GM20431 (cell line): ENCODE measurements around the gene ANKRD11.

ENCODE experiments used
- in situ Hi-C: fragments of 300-500 bp; cut with MseI, MboI; formaldehyde crosslinking; loops from one replicate; pipeline ENCODE4 v1.15.0; 2020; ENCODE audit warnings: low sequenced_read_pairs; ENCODE audit not compliant: unreplicated experiment

Gene ANKRD11

DNA sequence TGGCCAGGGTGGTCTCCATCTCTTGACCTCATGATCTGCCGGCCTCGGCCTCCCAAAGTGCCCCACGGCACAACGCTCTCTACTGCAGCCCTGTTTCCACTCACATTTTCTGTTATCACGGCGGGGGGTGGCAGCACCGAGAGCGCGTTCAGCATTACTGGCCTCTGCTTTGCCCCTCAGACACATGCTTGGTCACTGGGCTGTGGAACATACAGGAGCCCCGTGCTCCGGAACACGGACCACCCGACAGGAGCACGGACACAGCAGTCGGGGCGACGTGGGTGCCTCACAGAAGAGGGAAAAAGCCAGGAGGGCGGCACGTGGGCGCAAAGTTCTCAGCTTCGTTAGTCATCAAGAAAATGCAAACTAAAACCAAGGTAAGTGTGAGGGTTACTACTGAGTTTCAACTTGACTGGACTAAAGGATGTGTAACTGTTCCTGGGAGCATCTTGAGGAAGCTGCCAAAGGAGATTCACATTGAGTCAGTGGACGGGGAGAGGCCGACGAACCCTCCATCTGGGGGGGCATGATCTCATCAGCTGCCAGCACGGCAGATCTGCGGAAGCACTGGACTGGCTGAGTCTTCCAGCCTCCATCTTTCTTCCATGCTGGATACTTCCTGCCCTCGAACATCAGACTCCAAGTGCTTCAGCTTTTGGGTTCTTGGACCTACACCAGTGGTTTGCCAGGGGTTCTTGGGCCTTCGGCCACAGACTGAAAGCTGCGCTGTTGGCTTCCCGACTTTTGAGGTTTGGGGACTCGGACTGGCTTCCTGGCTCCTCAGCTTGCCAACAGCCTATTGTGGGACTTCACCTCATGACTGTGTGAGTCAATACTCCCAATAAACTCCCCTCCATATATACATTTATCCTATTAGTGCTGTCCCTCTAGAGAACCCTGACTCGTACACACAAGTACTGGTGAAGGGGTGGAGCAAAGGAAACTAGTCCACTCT, 166.0 kb downstream of the ANKRD11 start:
- in situ Hi-C loops: no loop called here

DNA sequence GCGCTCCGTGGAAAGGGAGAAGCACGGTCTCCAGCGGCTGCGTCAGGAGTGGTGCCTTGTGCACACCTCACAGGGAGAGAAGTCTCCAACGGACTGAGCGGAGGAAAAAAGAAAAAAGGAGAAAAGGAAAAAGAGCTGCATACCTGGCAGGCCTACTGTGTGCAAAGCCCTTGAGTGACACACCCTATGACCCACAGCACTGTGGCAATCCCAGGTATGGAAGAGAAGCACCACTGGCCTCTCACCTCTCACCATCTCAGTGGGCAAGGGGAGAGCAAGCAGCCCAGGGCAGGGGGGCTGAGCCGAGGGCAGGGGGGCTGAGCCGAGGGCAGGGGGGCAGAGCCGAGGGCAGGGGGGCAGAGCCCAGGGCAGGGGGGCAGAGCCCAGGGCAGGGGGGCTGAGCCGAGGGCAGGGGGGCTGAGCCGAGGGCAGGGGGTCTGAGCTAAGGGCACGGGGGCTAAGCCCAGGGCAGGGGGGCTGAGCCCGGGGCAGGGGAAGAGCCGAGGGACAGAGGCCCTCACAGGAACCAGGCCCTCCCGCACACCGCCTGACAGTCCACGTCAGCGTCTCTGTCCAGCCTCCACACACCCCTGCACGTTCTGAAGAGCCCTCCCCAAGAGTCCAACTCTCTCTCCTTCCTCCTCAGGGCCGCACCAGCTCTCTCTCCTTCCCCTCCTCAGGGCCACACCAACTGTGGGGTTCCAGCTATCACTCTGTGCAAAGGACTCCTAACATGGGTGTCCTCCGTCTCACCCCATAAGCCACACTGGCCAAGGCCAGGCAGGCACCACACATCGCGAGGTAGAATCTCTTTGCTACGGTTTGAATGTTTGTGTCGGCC, 167.0 kb downstream of the ANKRD11 start:
- in situ Hi-C loops: no loop called here

DNA sequence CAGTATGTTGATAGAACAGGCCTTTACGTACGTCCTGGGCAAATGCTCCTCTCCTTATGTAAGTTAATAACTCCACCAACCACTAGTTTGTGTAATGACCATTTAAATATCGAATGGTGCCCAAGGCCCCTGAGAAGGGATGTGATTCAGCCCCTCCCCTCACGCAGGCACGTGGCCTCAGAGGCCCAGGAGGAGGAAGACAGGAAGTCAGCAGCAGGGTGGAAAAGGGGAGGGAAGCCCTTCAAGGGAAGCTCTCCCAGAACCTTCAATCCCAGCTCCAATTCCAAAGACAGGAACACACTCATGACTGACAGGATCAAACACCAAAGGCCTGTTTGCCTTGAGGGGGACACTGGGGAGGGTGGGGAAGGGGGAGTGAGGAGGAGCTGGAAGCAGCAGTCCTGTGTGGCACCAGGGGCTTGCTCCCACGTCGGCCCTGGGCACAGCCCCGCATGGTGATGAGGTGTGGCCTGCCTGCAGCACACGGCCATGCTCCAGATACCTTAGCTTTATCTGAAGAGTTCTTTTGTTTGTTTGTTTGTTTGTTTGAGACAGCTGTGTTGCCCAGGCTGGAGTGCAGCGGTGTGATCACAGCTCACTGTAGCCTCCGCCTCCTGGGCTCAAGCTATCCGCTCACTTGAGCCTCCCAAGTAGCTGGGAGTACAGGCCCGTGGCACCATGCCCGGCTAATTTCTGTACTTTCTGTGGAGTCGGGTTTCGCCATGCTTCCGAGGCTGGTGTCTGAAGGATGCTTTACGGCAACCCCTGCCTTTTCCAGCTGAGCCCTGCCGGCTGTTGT, 167.8 kb downstream of the ANKRD11 start:
- in situ Hi-C loops: no loop called here

DNA sequence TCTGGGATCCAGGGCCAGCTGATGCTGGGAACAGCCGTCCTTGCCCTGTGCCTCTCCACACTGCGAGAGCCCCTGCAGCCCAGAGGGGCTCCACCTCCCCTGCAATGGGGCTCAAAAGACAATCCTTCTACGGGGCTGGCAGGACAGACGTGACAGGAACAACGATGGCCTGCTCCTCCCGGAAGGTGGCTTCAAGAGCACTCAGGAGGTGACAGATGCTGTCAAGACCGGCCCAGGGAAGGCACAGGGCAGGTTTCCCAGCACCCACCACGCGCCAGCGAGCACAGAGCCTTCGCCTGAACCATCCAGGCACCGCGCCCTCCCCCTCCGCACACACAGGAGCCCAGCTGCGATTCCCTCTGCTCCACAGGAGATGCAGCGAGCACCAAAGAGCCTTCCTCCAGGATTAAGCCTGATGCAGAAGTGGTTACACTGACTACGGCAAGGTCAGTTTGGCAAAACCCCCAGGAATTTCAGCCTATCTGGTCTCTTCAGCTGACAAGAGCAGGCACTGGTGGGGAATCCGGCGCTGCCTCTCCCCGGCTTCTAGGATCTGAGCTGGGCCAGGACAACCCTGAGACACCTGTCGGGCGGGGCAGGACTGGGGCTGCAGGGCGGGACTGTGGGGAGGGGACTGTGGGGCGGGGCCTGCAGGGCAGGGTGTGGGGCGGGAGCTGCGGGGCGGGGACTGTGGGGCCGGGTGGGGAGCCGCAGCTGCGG, 169.4 kb downstream of the ANKRD11 start:
- in situ Hi-C loops: no loop called here

DNA sequence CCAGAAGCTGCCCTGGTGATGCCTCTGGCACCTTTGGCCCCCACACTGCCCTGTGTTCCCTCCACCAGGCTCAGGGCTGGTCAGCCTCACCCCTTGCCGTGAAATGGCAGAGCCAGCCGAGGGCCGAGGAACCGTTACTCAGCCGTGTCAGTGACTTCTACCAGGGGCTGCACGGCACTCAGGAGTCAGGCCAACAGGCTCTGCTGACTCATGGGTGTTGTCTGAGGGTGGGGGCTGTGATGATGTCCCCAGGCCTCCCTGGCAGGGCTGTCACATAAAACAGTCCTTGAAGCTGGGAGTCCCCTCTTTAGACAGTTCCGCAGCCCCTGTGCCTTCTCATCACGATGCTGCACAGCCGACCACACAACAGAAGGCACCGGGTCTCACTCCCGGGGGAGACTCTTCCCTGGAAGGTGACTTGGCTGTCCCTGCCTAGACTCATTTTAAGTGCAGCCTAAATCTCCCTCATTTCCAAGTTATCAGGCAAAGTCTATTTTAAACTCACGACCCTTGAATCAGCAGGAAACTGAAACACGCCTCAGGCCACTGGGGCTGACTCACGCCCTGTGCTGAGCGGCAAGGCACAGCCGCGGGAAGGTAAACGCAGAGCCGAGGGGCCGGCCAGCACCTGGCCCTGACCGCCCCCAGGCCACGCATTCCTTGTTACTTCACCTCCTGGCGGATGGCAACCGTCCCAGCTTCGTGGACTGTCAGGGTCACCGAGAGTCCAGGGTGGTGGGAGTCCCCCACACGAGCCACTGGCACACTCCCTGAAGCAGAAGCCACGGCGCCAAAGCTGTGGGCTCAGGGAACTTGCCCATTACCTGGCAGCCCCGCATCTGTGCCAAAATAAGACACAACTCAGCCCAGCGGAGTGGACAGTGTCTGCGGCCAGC, 170.2 kb downstream of the ANKRD11 start:
- in situ Hi-C loops: no loop called here

DNA sequence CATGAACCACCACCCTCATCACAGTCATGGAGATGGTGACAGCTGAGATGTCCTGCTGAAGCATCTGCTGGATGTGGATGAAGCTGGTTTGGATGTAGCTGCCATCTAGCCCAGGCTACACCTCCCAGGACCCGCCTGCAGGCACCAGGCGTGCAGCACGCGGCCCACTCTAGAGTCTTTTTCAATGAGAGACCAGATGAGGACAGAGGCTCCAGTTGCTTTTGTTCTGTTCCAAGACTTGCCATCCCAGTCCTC, 170.8 kb downstream of the ANKRD11 start:
- in situ Hi-C loops: no loop called here

DNA sequence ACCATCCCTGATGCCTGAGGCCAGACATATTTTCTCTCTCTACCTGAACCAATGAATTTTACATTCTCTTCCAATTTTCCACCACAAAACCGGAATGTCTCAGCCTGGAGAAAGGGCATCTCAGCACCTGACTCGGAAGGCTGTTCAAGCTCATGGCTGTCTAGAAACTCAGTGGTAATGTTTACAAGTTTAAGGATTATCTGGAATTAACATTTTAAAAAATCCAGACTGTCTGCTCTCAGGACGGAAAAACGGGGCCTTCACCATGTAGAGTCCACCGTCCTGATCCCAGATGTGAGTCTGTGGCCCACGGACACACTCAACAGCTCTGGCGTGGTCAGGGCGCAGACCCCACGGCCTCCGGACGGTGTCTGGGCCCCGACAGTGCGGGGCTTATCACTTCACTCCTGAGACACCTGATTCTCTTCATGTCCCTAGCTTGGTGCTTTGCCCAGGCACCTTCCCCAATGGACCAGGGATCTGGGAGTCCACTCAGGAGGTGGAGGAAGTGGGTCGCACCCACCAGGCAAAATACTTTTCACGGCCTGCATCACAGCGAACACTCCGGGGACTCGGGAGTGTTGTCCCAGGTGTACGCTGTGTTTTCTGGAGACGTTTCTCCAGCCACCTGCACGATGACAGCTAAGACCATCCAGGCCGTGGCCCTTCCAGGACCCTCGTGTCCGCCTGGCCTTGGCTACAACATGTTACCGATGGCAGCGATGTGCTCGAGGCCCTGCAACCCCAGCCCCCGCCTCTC, 171.3 kb downstream of the ANKRD11 start:
- in situ Hi-C loops: no loop called here

DNA sequence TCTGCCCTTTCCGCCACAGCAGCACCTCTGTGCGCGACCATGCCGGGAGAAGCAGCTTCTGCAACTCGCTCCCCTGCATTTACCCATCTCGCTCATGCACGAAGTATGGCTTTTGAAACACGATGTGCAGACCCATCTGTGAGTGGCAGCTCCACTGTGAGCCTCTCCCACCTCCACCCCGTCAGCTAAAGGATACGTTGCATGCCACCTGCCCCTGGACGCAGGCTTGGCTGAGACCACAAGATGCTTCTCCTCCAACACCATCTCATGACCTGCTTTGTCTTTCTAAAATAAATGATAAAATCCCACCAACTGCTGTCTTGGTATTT, 172.0 kb downstream of the ANKRD11 start:
- in situ Hi-C loops: no loop called here

DNA sequence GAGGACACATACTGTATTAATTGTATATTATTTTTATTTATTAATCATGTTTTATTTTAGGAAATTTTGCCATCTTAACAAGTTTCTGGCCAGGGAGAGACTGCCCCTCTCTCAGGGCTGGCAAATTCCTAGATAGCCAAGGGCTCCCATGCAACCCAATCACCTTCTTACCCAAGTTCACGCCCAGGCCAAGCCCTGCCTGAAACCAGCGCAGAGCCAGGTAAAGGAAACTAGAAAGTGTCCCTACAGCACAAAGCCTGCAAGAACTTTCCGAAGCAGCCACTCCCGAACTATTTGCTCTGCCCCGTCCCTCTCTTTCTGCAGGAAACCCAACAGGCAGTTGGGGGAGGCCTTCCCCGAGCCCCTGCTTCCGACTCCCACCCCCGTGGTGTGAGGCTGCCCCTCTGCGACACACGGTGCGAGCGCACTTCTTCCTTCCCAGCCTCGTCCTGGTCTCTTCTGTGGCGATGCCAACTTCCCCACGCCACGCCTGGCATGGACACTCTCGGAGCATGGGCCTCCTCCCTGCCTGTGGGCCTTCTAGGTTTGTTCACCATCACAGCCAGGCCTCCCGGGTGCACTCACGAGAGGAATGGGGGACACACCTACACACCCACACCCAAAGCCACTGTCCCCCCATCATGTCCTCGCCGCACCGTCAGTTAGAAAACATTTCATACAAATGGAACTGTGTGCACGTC, 172.5 kb downstream of the ANKRD11 start:
- in situ Hi-C loops: no loop called here

DNA sequence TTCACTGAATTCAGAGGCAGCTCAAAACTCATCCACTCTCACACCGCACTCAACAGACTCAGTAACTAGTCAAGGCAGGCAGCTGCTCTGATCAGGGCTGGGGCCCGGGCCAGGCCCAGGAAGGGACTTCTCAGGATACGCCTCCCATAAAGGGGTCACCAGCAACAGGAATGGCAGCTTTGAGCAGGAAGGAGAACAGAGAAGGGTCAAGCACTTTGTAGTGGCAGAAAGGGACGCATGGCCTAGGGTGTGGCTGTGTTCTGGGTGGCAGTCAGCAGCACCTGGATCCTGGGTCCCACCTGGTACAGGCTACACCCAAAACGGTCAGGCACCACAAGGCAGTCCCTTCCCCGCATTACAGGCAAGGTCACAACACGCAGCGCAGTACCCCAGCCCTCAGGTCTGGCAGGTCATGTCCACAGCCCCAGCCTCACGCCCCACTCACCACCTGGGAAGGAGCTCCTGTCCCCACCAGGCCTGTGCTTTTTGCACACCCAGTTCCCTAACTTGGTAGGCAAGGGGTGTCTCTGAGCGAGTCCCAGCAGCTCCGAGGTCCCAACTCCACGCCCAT, 173.2 kb downstream of the ANKRD11 start:
- in situ Hi-C loops: no loop called here

DNA sequence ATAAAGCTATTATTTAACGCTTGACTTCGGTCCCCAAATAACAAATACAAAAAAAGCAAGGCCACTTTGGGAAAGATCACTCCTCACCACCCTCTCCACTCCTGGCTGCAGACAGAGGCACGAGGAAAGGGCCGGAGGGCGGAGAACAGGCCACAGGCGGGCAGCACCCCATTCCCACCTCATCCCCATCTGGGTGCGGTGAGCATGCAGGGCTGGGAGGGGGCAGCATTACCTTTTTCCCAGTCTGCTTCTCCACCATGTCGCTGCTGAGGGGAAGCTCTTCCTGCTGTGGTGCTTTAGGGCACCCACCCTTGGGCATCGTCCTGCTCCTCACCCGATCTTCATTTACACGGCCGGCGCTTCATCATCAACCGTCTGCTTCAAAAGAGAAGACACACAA, 173.7 kb downstream of the ANKRD11 start:
- in situ Hi-C loops: no loop called here

DNA sequence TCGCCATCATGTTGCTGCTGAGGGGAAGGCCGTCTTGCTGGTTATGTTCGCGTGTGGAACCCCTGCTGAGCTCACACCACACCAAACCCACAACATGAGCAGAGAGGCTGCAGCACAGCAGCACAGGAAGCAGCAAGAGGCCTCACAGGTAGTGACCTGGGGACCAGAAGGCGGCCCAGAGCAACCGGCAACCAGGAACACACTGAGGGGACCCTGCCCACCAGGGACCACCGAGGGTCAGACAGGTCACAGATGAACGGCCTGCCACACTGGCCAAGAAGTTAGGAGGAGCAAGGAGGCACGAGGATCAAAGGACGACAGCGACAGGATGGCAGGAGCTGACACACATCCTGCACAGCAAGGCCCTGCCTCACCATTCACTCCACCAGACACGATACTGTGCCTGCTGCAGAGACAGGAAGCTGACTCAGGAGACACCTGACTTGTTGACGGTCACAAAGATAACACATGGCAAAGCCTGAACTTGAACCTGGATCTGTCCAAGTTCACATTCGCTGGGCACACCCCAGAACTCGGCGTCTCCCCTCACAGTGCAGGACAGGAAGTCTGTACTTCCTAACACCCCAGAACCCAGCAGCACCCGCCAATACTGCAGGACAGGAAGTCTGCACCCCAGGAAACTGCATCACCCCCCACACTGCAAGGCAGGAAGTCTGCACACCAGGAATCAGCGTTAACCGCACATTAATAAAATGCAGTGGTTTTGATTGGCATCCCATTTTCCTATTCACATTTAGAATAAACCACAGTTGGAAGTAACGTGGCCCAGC, 174.4 kb downstream of the ANKRD11 start:
- in situ Hi-C loops: no loop called here

DNA sequence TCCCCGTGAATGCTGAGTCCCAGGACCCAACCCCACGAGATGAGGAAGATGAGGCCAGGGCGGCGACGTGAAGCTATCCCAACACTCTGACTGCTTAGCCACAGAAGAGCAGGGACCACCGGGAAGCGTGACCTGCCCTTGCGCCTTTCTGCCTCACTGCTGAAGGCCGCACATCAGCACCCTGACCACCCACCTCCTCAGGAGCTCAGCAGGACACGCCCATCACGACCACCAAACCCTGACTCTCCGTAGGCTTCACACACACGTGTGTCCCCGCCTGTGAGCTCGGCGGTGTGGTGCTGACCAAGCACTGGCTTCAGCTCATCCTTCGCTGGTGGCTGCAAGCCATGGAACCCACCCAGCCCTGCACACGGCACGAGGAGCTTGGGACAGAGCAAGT, 175.1 kb downstream of the ANKRD11 start:
- in situ Hi-C loops: no loop called here

DNA sequence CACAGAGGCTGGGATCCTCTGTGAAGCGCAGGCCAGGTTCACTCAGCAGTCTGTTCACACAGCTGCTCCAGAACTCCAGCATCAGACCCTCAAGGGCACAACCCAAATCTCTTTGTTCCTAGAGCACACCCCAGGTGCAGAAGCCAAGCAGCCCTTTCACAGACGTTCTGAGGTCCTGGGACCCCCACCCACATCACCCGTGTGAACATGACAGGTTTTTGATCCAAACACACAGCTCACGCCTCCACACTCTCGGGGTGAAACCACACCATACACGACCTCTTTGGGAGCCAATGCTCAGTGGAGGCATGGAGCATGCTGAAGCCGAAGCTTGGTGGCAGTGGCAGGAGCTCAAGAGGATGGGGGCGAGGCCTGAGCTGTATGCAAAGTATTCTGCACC, 175.5 kb downstream of the ANKRD11 start:
- in situ Hi-C loops: no loop called here

DNA sequence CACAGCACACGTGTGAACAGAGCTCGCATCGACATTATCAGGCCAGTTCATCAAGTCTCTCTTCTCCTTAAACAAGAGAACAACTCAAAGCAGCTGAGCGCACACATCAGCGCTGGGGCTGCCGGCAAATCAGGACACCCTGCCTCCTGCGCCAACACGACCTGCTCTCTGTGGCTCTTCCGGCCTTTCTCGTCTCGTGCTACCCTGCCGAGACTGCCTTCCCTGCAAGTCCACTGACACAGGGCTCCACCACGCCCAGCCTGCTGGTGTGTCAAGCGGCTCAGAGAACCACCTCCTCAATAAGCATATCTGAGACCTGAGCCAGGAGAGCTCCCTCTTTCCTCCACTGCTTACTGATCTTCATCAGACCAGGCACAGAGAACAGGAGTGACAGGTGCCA, 176.0 kb downstream of the ANKRD11 start:
- in situ Hi-C loops: no loop called here

DNA sequence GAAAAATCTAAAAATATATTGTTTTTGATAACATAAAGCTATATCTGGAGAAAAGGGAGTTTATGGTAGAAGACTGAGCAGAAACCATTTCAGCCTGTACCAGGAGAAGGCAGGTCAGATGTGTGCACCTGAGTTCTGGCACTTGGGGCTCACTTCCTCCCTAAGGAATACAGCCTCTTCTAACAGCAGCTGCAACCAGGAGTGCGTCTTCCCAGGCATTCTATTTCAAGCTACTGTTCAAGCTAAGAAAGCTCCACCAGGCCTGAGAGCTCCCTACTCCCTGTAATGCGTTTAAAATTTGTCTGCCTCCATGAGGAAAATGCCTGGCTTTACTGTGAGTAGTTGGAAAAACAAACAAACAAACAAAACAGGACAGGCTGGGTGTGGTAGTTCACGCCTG, 176.8 kb downstream of the ANKRD11 start:
- in situ Hi-C loops: no loop called here
